Mammary epithelial cell (primary cell): ENCODE results near the gene SAPCD1.

Experiments used
- EZH2 ChIP-seq: IDR thresholded peaks from 2 replicates; pipeline ENCODE4 v1.6.1; 2012; ENCODE audit warnings: low read length, inconsistent platforms, borderline replicate concordance
- TF ChIP-seq, protein P1 (sequence below), 2 donors: IDR thresholded peaks in 1 of 2; conservative IDR thresholded peaks in 1 of 2; 2 replicates each; pipeline ENCODE4 v1.5.1; 2011 to 2012; ENCODE audit warnings: inconsistent platforms in 2 of 2, low read length in 2 of 2, mild to moderate bottlenecking in 2 of 2, control low read depth in 1 of 2, low read depth in 1 of 2; ENCODE audit not compliant: insufficient read depth in 1 of 2; ENCODE audit errors: extremely low read depth in 1 of 2

DNA sequence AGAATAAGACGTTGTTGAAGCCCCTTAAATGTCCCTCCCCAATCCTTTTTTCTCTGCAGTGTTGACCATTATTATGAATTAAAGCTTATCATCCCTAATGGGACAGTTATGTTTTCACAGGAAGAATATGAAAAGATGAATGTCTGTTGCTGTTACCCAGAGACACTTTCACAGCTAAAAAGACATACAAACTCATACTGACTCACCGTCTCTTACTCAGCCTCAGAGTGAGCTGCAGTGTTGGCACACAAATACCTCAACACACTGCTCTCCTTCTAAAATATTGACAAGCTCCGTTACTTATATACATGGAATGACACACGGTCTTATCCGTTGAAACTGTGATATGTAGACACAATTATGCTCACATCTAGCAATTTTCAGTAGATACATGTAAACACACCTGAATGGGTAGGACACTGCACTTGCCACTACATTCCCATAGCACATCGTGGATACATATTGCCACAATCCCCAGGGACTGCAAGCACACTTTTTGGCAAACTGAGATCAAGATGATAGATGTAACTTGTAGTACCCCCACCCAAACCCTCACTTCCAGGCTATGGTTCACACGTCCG is 9.6 kb upstream of the SAPCD1 start:
- TF ChIP-seq, protein P1, sequence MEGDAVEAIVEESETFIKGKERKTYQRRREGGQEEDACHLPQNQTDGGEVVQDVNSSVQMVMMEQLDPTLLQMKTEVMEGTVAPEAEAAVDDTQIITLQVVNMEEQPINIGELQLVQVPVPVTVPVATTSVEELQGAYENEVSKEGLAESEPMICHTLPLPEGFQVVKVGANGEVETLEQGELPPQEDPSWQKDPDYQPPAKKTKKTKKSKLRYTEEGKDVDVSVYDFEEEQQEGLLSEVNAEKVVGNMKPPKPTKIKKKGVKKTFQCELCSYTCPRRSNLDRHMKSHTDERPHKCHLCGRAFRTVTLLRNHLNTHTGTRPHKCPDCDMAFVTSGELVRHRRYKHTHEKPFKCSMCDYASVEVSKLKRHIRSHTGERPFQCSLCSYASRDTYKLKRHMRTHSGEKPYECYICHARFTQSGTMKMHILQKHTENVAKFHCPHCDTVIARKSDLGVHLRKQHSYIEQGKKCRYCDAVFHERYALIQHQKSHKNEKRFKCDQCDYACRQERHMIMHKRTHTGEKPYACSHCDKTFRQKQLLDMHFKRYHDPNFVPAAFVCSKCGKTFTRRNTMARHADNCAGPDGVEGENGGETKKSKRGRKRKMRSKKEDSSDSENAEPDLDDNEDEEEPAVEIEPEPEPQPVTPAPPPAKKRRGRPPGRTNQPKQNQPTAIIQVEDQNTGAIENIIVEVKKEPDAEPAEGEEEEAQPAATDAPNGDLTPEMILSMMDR (conservative IDR thresholded peaks at IDR 0.05 in 1 of 2, IDR thresholded peaks at IDR 0.05 in 1 of 2; ENCODE audit: extremely low read depth in 1 of 2, insufficient read depth in 1 of 2, low read depth in 1 of 2, low read length in 2 of 2) = no peak
- no peak for TF ChIP-seq EZH2
